HG03097 (cell line): ENCODE measurements around the gene NLK.
"Not testable (repeated sequence)": the region's sequence is repeated elsewhere in the genome, so short reads cannot be mapped to it uniquely, and the experiment has no call there.

Experiments used
- ATAC-seq: cut with Tn5 transposase; IDR thresholded peaks from one replicate; pipeline ENCODE4 v1.9.1; 2021; ENCODE audit not compliant: unreplicated experiment, low FRiP score

Gene NLK

GRCh38 chr17:28187931-28188330 lies 145.5 kb downstream of the NLK start:
- ATAC-seq: no peak

- no peak for ATAC-seq
Observed at GRCh38 chr17:28188841-28189263, 146.4 kb downstream of the NLK start.

GRCh38 chr17:28189667-28190066 lies 147.2 kb downstream of the NLK start:
- ATAC-seq: no peak

- no peak for ATAC-seq
Observed at GRCh38 chr17:28191018-28191417, 148.5 kb downstream of the NLK start.

- ATAC-seq: no peak
Observed at GRCh38 chr17:28193241-28193640, 150.8 kb downstream of the NLK start.

GRCh38 chr17:28194382-28194781 lies 151.9 kb downstream of the NLK start:
- ATAC-seq: no peak

GRCh38 chr17:28196636-28197035 lies 154.2 kb downstream of the NLK start:
- no peak for ATAC-seq

GRCh38 chr17:28199115-28199514 lies 156.6 kb downstream of the NLK start:
- no peak for ATAC-seq

GRCh38 chr17:28199728-28200127 lies 157.3 kb downstream of the NLK start:
- ATAC-seq: no peak

- ATAC-seq: no peak
Observed at GRCh38 chr17:28201315-28201714, 158.8 kb downstream of the NLK start.

- ATAC-seq: no peak
Observed at GRCh38 chr17:28204244-28204643, 161.8 kb downstream of the NLK start.

GRCh38 chr17:28204751-28205150 lies 162.3 kb downstream of the NLK start:
- ATAC-seq: no peak

- ATAC-seq: no peak
Observed at GRCh38 chr17:28206292-28206691, 163.8 kb downstream of the NLK start.

GRCh38 chr17:28211811-28212210 lies 169.3 kb downstream of the NLK start:
- no peak for ATAC-seq

- not testable (repeated sequence) for ATAC-seq
Observed at GRCh38 chr17:28213578-28213977, 171.1 kb downstream of the NLK start.

GRCh38 chr17:28216052-28216451 lies 173.6 kb downstream of the NLK start:
- ATAC-seq: no peak

- ATAC-seq: no peak
Observed at GRCh38 chr17:28216528-28216927, 174.1 kb downstream of the NLK start.

GRCh38 chr17:28219771-28220170 lies 177.3 kb downstream of the NLK start:
- no peak for ATAC-seq

- no peak for ATAC-seq
Observed at GRCh38 chr17:28221751-28222414, 179.4 kb downstream of the NLK start.

GRCh38 chr17:28225271-28225670 lies 182.8 kb downstream of the NLK start:
- ATAC-seq: no peak

GRCh38 chr17:28225867-28226266 lies 183.4 kb downstream of the NLK start:
- no peak for ATAC-seq

GRCh38 chr17:28226563-28227315 lies 184.3 kb downstream of the NLK start:
- ATAC-seq: no peak
